Panc1 (cell line): Measurements from ENCODE around the gene FHIT. TPM values are rescaled to one million over a fixed set of nuclear protein-coding genes. Genes with fewer than 3 reads are reported as not detected.

Experiments
- ATAC-seq: fragments of 200-7000 bp; cut with Tn5 transposase; 2 replicates; pipeline ENCODE4 v1.9.1; 2020; ENCODE audit warnings: mild to moderate bottlenecking, moderate library complexity
- BruUV-seq: library from RNA; stranded (reverse); fragments of 400-500 nt; replicated peaks from 2 replicates; lab custom pipeline; 2021; lab: Mats Ljungman, UMichigan
- CTCF ChIA-PET: fragments of 300-600 bp; sonication (Branson Sonifier 250); formaldehyde crosslinking; loops from one replicate; lab custom pipeline; 2022; ENCODE audit warnings: antibody characterized with exemption; lab: Charles Lee
- POLR2A ChIA-PET: fragments of 300-600 bp; sonication (Branson Sonifier 250); formaldehyde crosslinking; loops from one replicate; lab custom pipeline; 2022; ENCODE audit warnings: antibody characterized with exemption; lab: Charles Lee
- DNase-seq: peaks from one replicate; pipeline ENCODE4 v3.0.0-alpha.2; 2010; ENCODE audit warnings: low read depth, low spot score
- H3K27ac ChIP-seq: 2 replicates; pipeline ENCODE4 v1.5.1; 2011; ENCODE audit warnings: mild to moderate bottlenecking, low read length, inconsistent platforms
- H3K27me3 ChIP-seq: fragments of 200-500 bp; sonication (Bioruptor generic); 2 replicates; pipeline ENCODE4 v1.6.0; 2014; ENCODE audit warnings: low read length, inconsistent platforms; ENCODE audit not compliant: control insufficient read depth, insufficient read depth
- H3K36me3 ChIP-seq: fragments of 200-500 bp; sonication (Bioruptor generic); 2 replicates; pipeline ENCODE4 v1.5.1; 2014; ENCODE audit warnings: inconsistent platforms, mild to moderate bottlenecking, low read length, moderate library complexity; ENCODE audit not compliant: control insufficient read depth, insufficient read depth
- H3K4me1 ChIP-seq: 2 replicates; pipeline ENCODE4 v1.5.1; 2011; ENCODE audit warnings: inconsistent platforms, mild to moderate bottlenecking, low read length, moderate library complexity; ENCODE audit not compliant: control insufficient read depth, insufficient read depth
- H3K4me3 ChIP-seq, 2 experiments: 2 replicates each; pipeline ENCODE4 v1.5.1; 2011 to 2012; ENCODE audit warnings: low read depth in 2 of 2, low read length in 2 of 2, mild to moderate bottlenecking in 2 of 2, inconsistent platforms in 1 of 2, moderate library complexity in 1 of 2
- H3K9me3 ChIP-seq: fragments of 200-500 bp; sonication (Bioruptor generic); 2 replicates; pipeline ENCODE4 v1.5.1; 2014; ENCODE audit warnings: low read depth, mild to moderate bottlenecking, inconsistent platforms, low read length, moderate library complexity; ENCODE audit not compliant: control insufficient read depth, insufficient read depth
- POLR2AphosphoS5 ChIP-seq: IDR thresholded peaks from 2 replicates; pipeline ENCODE4 v1.6.1; 2012; ENCODE audit warnings: mild to moderate bottlenecking, low read depth, low read length, moderate library complexity
- SIN3A ChIP-seq: IDR thresholded peaks from 2 replicates; pipeline ENCODE4 v1.6.1; 2012; ENCODE audit warnings: low read depth, mild to moderate bottlenecking, low read length, moderate library complexity, borderline replicate concordance; ENCODE audit not compliant: insufficient read depth
- TCF7L2 ChIP-seq: IDR thresholded peaks from 2 replicates; pipeline ENCODE4 v1.6.1; 2011; ENCODE audit warnings: mild to moderate bottlenecking, low read depth, low read length, inconsistent platforms
- in situ Hi-C: cut with HindIII; loops from 2 replicates; pipeline ENCODE4 v1.10.0; 2016; ENCODE audit warnings: low sequenced_read_pairs, low pct_unique_long_range_greater_than_20kb
- intact Hi-C: fragments of 100-400 bp; cut with micrococcal nuclease; formaldehyde crosslinking; loops from one replicate; pipeline ENCODE4 v1.10.0; 2022; ENCODE audit not compliant: unreplicated experiment
- total RNA-seq: library from RNA; stranded (reverse); gene quantifications from one replicate; pipeline ENCODE4 v1.2.1, GENCODE V29; 2021; ENCODE audit not compliant: unreplicated experiment
- TF ChIP-seq, protein P1 (sequence below), 2 experiments: IDR thresholded peaks; 2 replicates each; pipeline ENCODE4 v1.6.1; 2011 to 2012; ENCODE audit warnings: low read depth in 2 of 2, control low read depth in 1 of 2, low read length in 1 of 2, mild to moderate bottlenecking in 1 of 2, moderate library complexity in 1 of 2; ENCODE audit not compliant: insufficient read depth in 1 of 2
- TF ChIP-seq, protein P2 (sequence below): fragments of 450-650 bp; IDR thresholded peaks from 2 replicates; pipeline ENCODE4 v1.5.1; 2017; ENCODE audit warnings: mild to moderate bottlenecking

Gene FHIT
- total RNA-seq, 1 experiment from 2014 or later: 2.2 TPM

DNA sequence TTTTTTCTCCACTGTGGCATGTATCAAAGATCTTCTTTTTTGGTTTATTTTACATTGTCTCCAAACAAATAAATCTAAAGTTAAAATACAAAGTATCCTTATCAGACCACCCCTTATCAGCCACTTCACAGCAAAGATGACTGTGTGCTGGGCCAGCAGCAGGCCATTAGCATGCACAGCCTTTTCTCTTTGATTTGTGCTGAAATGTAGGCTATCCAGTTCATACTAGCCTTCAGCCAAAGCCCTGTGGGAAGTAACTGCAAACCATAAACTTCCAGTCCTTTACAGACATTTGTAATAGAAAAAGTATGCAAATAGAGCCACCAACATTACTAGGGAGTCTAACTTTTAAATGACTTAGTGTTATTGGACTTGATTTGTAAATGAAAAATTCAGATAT, 816.3 kb downstream of the FHIT start:
- in situ Hi-C loops: no loop called here

DNA sequence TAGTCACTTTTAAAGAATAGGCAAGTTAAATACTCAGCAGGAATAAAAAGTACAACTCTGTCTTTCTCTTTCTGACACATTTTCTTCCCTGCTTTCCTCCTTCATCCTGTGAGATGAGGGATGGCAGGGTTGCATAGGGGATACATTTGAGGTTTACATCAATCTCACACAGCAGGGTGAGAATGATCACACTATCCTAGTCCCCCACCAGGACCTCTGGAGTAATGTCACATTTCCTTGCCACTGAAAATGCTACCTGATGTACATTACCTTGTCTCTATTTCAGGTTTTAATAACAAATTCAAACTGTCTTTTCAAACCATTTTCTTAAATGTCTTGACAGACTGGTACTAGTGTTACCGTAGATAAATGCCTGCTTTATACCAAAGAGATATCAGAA, 816.9 kb downstream of the FHIT start:
- TF ChIP-seq SIN3A (no peak), TCF7L2 (no peak), POLR2AphosphoS5 (no peak)
- TF ChIP-seq, protein P1, sequence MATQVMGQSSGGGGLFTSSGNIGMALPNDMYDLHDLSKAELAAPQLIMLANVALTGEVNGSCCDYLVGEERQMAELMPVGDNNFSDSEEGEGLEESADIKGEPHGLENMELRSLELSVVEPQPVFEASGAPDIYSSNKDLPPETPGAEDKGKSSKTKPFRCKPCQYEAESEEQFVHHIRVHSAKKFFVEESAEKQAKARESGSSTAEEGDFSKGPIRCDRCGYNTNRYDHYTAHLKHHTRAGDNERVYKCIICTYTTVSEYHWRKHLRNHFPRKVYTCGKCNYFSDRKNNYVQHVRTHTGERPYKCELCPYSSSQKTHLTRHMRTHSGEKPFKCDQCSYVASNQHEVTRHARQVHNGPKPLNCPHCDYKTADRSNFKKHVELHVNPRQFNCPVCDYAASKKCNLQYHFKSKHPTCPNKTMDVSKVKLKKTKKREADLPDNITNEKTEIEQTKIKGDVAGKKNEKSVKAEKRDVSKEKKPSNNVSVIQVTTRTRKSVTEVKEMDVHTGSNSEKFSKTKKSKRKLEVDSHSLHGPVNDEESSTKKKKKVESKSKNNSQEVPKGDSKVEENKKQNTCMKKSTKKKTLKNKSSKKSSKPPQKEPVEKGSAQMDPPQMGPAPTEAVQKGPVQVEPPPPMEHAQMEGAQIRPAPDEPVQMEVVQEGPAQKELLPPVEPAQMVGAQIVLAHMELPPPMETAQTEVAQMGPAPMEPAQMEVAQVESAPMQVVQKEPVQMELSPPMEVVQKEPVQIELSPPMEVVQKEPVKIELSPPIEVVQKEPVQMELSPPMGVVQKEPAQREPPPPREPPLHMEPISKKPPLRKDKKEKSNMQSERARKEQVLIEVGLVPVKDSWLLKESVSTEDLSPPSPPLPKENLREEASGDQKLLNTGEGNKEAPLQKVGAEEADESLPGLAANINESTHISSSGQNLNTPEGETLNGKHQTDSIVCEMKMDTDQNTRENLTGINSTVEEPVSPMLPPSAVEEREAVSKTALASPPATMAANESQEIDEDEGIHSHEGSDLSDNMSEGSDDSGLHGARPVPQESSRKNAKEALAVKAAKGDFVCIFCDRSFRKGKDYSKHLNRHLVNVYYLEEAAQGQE (IDR thresholded peaks at IDR 0.05; ENCODE audit: insufficient read depth in 1 of 2, low read depth in 2 of 2, low read length in 1 of 2): no peak
- TF ChIP-seq, protein P2, sequence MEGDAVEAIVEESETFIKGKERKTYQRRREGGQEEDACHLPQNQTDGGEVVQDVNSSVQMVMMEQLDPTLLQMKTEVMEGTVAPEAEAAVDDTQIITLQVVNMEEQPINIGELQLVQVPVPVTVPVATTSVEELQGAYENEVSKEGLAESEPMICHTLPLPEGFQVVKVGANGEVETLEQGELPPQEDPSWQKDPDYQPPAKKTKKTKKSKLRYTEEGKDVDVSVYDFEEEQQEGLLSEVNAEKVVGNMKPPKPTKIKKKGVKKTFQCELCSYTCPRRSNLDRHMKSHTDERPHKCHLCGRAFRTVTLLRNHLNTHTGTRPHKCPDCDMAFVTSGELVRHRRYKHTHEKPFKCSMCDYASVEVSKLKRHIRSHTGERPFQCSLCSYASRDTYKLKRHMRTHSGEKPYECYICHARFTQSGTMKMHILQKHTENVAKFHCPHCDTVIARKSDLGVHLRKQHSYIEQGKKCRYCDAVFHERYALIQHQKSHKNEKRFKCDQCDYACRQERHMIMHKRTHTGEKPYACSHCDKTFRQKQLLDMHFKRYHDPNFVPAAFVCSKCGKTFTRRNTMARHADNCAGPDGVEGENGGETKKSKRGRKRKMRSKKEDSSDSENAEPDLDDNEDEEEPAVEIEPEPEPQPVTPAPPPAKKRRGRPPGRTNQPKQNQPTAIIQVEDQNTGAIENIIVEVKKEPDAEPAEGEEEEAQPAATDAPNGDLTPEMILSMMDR: no peak

More for the DNA sequence above, 816.3 kb downstream of the FHIT start:
- H3K36me3 ChIP-seq: no peaks in the 10 kb centered on the region
- TF ChIP-seq SIN3A (no peak), POLR2AphosphoS5 (no peak), TCF7L2 (no peak)
- TF ChIP-seq, protein P2: no peak
- TF ChIP-seq, protein P1 (IDR thresholded peaks at IDR 0.05; ENCODE audit: insufficient read depth in 1 of 2, low read depth in 2 of 2, low read length in 1 of 2): no peak
- ChIA-PET POLR2A (no interaction called here), CTCF (no interaction called here)
- H3K27ac ChIP-seq: no peak overlapping the region
- H3K4me1 ChIP-seq: no peaks in the 10 kb centered on the region
- H3K27me3 ChIP-seq: no peaks in the 10 kb centered on the region
- no peaks in the 10 kb centered on the region for H3K9me3 ChIP-seq
- H3K4me3 ChIP-seq: no peak overlapping the region
- ATAC-seq (no peak), DNase-seq (no peak)
- intact Hi-C loops: no loop called here
- BruUV-seq: no TSS peak

More for the DNA sequence above, 816.9 kb downstream of the FHIT start:
- POLR2A ChIA-PET: no interaction called here
- Histone ChIP-seq H3K27ac (no peak overlapping the region), H3K4me1 (no peaks in the 10 kb centered on the region), H3K27me3 (no peaks in the 10 kb centered on the region), H3K9me3 (no peaks in the 10 kb centered on the region), H3K36me3 (no peaks in the 10 kb centered on the region), H3K4me3 (no peak overlapping the region)
- ATAC-seq: no peak
- no TSS peak for BruUV-seq
- DNase-seq: no peak
- in situ Hi-C loops (no loop called here), intact Hi-C loops (no loop called here)
- CTCF ChIA-PET: no interaction called here
